Loucy (cell line): ENCODE results near the gene APBA3.

Source experiments
- H2AFZ ChIP-seq: fragments of 200-600 bp; sonication (generic); 2 replicates; pipeline ENCODE4 v1.6.0; 2016; ENCODE audit warnings: antibody characterized with exemption, mild to moderate bottlenecking, low read length, moderate library complexity
- H3F3A ChIP-seq: fragments of 200-600 bp; 2 replicates; pipeline ENCODE4 v1.6.0; 2016; ENCODE audit warnings: antibody characterized with exemption, low read depth, mild to moderate bottlenecking
- H3K27me3 ChIP-seq: fragments of 200-600 bp; sonication (generic); 2 replicates; pipeline ENCODE4 v1.6.1; 2014; ENCODE audit warnings: low read length, mild to moderate bottlenecking; ENCODE audit not compliant: insufficient read depth, poor library complexity, severe bottlenecking
- H3K36me3 ChIP-seq: fragments of 200-600 bp; sonication (generic); 2 replicates; pipeline ENCODE4 v1.6.1; 2016; ENCODE audit warnings: low read length; ENCODE audit not compliant: insufficient read depth
- H3K4me1 ChIP-seq: fragments of 200-600 bp; sonication (generic); 2 replicates; pipeline ENCODE4 v1.5.1; 2014; ENCODE audit warnings: low read length, mild to moderate bottlenecking; ENCODE audit not compliant: insufficient read depth, poor library complexity, severe bottlenecking
- H3K4me2 ChIP-seq: fragments of 200-600 bp; sonication (generic); 2 replicates; pipeline ENCODE4 v1.6.0; 2014; ENCODE audit warnings: antibody characterized with exemption, low read length, low read depth, mild to moderate bottlenecking; ENCODE audit not compliant: poor library complexity, severe bottlenecking
- H3K4me3 ChIP-seq: fragments of 200-600 bp; sonication (generic); 2 replicates; pipeline ENCODE4 v1.5.1; 2014; ENCODE audit warnings: low read length, mild to moderate bottlenecking, mixed read lengths; ENCODE audit not compliant: poor library complexity, severe bottlenecking
- H3K79me2 ChIP-seq: fragments of 200-600 bp; sonication (generic); 2 replicates; pipeline ENCODE4 v1.6.1; 2014; ENCODE audit warnings: low read length; ENCODE audit not compliant: insufficient read depth
- H3K9ac ChIP-seq: fragments of 200-600 bp; sonication (generic); 2 replicates; pipeline ENCODE4 v1.6.0; 2014; ENCODE audit warnings: mild to moderate bottlenecking, low read depth, low read length, moderate library complexity; ENCODE audit not compliant: poor library complexity, severe bottlenecking
- H3K9me2 ChIP-seq: fragments of 200-600 bp; sonication (generic); replicated peaks from 2 replicates; pipeline ENCODE4 v1.6.1; 2016; ENCODE audit warnings: low read depth, low read length, mixed read lengths
- H3K9me3 ChIP-seq: fragments of 200-600 bp; sonication (generic); 2 replicates; pipeline ENCODE4 v1.6.1; 2014; ENCODE audit warnings: mild to moderate bottlenecking, antibody characterized with exemption, low read length, low read depth; ENCODE audit not compliant: insufficient read depth
- H4K20me1 ChIP-seq: fragments of 200-600 bp; sonication (generic); 2 replicates; pipeline ENCODE4 v1.6.0; 2014; ENCODE audit warnings: antibody characterized with exemption, low read length, mild to moderate bottlenecking; ENCODE audit not compliant: insufficient read depth, poor library complexity, severe bottlenecking
- EZH2phosphoT487 ChIP-seq: fragments of 200-600 bp; IDR thresholded peaks from 2 replicates; pipeline ENCODE4 v1.6.1; 2018; ENCODE audit warnings: antibody characterized with exemption, mild to moderate bottlenecking, moderate library complexity, borderline replicate concordance
- TF ChIP-seq, protein P1 (sequence below): fragments of 200-600 bp; sonication (generic); conservative IDR thresholded peaks from 2 replicates; pipeline ENCODE4 v1.5.1; 2014; ENCODE audit warnings: mild to moderate bottlenecking, antibody characterized with exemption, low read length

Gene APBA3

GRCh38 chr19:3808420-3809143 lies 47.1 kb upstream of the APBA3 start:
- no peaks in the 10 kb centered on the region for H3K36me3 ChIP-seq
- H2AFZ ChIP-seq, result no peak overlapping the region
- TF ChIP-seq, protein P1, sequence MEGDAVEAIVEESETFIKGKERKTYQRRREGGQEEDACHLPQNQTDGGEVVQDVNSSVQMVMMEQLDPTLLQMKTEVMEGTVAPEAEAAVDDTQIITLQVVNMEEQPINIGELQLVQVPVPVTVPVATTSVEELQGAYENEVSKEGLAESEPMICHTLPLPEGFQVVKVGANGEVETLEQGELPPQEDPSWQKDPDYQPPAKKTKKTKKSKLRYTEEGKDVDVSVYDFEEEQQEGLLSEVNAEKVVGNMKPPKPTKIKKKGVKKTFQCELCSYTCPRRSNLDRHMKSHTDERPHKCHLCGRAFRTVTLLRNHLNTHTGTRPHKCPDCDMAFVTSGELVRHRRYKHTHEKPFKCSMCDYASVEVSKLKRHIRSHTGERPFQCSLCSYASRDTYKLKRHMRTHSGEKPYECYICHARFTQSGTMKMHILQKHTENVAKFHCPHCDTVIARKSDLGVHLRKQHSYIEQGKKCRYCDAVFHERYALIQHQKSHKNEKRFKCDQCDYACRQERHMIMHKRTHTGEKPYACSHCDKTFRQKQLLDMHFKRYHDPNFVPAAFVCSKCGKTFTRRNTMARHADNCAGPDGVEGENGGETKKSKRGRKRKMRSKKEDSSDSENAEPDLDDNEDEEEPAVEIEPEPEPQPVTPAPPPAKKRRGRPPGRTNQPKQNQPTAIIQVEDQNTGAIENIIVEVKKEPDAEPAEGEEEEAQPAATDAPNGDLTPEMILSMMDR, result no peak
- TF ChIP-seq EZH2phosphoT487, result no peak
- no peaks in the 10 kb centered on the region for H3K27me3 ChIP-seq
- no peaks in the 10 kb centered on the region for H3K9me3 ChIP-seq
- no peaks in the 10 kb centered on the region for H3K79me2 ChIP-seq
- no peaks in the 10 kb centered on the region for H3K9me2 ChIP-seq
- no peaks in the 10 kb centered on the region for H4K20me1 ChIP-seq
- H3K4me1 ChIP-seq, result peaks cover 52% of the 10 kb centered on the region
- H3K4me3 ChIP-seq, result no peak overlapping the region
- no peak overlapping the region for H3K4me2 ChIP-seq
- H3F3A ChIP-seq, result no peaks in the 10 kb centered on the region
- H3K9ac ChIP-seq, result no peak overlapping the region

DNA sequence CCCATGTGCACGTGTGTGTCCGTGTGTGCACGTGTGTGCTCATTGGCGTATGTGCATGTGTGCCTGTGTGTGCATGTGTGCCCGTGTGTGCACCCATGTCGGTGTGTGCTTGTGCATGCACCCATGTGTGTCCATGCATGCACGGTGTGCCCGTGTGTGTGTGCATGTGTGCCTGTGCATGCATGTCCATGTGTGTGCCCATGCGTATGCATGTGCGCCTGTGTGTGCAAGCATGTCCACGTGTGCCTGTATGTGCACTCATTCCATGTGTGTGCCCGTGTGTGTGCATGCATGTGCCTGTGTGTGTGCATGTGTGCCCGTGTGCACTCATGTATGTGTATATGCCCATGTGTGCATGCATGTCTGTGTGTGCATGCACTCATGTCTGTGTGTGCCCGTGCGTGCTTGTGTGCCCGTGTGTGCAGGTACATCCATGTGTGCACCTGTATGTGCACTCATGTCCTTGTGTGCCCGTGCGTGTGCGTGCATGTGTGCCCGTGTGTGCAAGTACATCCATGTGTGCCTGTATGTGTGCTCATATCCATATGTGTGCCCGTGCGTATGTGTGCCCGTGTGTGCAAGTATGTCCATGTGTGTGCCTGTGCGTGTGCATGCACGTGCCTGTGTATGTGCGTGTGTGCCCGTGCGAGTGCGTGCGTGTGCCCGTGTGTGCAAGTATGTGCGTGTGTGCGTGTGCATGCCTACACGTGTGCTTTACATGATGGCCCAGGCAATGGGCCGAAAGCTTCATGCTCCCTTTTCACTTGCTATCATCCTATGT lies 46.3 kb upstream of the APBA3 start:
- H3K9me3 ChIP-seq, result no peaks in the 10 kb centered on the region
- no peaks in the 10 kb centered on the region for H3K27me3 ChIP-seq
- no peaks in the 10 kb centered on the region for H4K20me1 ChIP-seq
- no peak overlapping the region for H3K9ac ChIP-seq
- H2AFZ ChIP-seq, result no peak overlapping the region
- no peaks in the 10 kb centered on the region for H3K36me3 ChIP-seq
- H3F3A ChIP-seq, result no peaks in the 10 kb centered on the region
- TF ChIP-seq EZH2phosphoT487, result no peak
- TF ChIP-seq, protein P1, result no peak
- H3K4me2 ChIP-seq, result no peak overlapping the region
- no peaks in the 10 kb centered on the region for H3K9me2 ChIP-seq
- H3K4me3 ChIP-seq, result no peak overlapping the region
- peaks cover 44% of the 10 kb centered on the region for H3K4me1 ChIP-seq
- no peaks in the 10 kb centered on the region for H3K79me2 ChIP-seq

GRCh38 chr19:3807131-3807480 lies 45.6 kb upstream of the APBA3 start:
- no peak overlapping the region for H2AFZ ChIP-seq
- no peaks in the 10 kb centered on the region for H3F3A ChIP-seq
- no peaks in the 10 kb centered on the region for H3K9me2 ChIP-seq
- H4K20me1 ChIP-seq, result no peaks in the 10 kb centered on the region
- H3K79me2 ChIP-seq, result no peaks in the 10 kb centered on the region
- H3K4me2 ChIP-seq, result no peak overlapping the region
- H3K9ac ChIP-seq, result no peak overlapping the region
- H3K27me3 ChIP-seq, result no peaks in the 10 kb centered on the region
- no peaks in the 10 kb centered on the region for H3K9me3 ChIP-seq
- TF ChIP-seq, protein P1, result no peak
- TF ChIP-seq EZH2phosphoT487, result no peak
- peaks cover 40% of the 10 kb centered on the region for H3K4me1 ChIP-seq
- no peak overlapping the region for H3K4me3 ChIP-seq
- no peaks in the 10 kb centered on the region for H3K36me3 ChIP-seq
